ENCODE results near the gene DOK5. TPM values are rescaled to one million over a fixed set of nuclear protein-coding genes. Genes with fewer than 3 reads are reported as not detected.
A peak's percentile ranks its signal among the peaks of the same experiment; 100 is the strongest.

Gene DOK5
- total RNA-seq, result 3.3 to 3.7 TPM (median 3.7 TPM) in 3 replicates

DNA sequence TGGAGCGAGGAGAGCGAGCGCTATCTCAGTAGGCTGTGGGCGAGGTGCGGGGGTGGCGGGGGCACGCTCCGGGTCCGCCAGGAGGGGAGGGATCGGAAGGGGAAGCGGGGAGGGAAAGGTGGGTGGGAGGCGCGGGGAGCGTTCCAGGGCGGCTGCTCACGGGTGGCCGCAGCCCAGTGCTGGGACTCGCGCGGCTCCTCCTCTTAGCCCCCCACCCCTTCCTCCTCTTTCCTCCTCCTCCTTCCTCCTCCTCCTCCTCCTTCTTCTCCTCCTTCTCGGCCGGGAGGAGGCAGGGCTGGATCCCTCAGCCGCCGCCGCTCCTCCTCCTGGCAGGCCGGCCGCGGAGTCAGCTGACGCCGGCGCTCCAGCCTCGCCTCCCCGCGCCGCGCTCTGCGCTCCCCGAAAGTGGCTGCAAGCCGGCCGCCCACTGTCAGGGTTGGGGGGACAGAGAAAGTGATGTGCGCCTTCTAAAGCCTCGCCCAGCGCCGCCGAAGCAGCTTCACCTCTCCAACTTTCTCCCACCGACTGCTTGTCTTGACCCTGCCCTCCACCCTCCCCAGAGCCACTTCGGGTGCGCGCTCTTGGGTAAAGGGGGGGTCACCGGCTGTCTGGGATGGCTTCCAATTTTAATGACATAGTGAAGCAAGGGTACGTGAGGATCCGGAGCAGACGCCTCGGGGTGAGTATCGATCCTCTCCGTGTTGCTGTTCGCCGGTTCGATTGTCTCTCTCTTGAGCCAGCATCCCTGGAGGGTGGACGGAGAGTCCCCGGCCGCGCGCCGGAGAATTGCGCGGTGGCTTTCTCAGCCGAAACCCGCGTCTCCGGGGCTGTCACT, at the start of gene DOK5:
Gene DOK5, plus strand, starts transcription at position 260 of the 835 bp plus-strand sequence. Its CDS starts 354 bp downstream, at position 614.
- H3K27me3 Mint-ChIP-seq (ENCODE audit: low read depth), result peaks cover 50% of the 10 kb centered on the region
- DNase-seq (ENCODE audit: low spot score in 2 of 2, unreplicated experiment in 2 of 2), result peak; percentile 36 to 61

DNA sequence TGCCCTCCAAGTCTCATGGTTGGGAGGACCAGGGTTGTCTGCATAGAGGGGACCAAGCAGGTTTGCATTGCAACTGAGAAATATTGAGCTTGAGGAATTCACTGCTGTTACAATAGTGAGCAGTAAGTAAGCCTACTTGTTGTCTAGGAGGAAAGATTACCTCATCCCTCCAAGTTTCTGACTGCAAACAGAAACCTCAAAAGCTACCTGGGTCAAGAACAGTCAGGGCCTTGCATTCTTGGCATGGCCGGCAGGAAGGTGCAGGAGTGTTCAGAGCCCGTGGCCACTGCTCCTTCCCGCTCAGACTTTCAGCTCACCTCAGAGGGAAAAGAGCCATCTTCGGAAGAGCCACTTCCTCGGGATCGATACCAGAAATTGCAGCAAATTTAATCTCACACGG, 46.0 kb upstream of the DOK5 start:
- peaks cover 10% of the 10 kb centered on the region for H3K9me3 Mint-ChIP-seq
- DNase-seq (ENCODE audit: low spot score in 2 of 2, unreplicated experiment in 2 of 2), result no peak
- H3K36me3 Mint-ChIP-seq, result no peaks in the 10 kb centered on the region
- TF ChIP-seq, protein P1, sequence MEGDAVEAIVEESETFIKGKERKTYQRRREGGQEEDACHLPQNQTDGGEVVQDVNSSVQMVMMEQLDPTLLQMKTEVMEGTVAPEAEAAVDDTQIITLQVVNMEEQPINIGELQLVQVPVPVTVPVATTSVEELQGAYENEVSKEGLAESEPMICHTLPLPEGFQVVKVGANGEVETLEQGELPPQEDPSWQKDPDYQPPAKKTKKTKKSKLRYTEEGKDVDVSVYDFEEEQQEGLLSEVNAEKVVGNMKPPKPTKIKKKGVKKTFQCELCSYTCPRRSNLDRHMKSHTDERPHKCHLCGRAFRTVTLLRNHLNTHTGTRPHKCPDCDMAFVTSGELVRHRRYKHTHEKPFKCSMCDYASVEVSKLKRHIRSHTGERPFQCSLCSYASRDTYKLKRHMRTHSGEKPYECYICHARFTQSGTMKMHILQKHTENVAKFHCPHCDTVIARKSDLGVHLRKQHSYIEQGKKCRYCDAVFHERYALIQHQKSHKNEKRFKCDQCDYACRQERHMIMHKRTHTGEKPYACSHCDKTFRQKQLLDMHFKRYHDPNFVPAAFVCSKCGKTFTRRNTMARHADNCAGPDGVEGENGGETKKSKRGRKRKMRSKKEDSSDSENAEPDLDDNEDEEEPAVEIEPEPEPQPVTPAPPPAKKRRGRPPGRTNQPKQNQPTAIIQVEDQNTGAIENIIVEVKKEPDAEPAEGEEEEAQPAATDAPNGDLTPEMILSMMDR (IDR thresholded peaks at IDR 0.05; ENCODE audit: unreplicated experiment), result no peak
- no peaks in the 10 kb centered on the region for H3K27me3 Mint-ChIP-seq (ENCODE audit: low read depth)
- H3K4me3 Mint-ChIP-seq, result no peak overlapping the region
- no peak overlapping the region for H3K27ac Mint-ChIP-seq
- no peaks in the 10 kb centered on the region for H3K4me1 Mint-ChIP-seq

More for the DNA sequence above, at the start of gene DOK5:
- H3K27ac Mint-ChIP-seq, result peak within 1 kb of the TSS; percentile 77
- H3K4me3 Mint-ChIP-seq, result peak within 1 kb of the TSS; percentile 86
- H3K9me3 Mint-ChIP-seq, result no peaks in the 10 kb centered on the region
- no peaks in the 10 kb centered on the region for H3K36me3 Mint-ChIP-seq
- TF ChIP-seq, protein P1 (IDR thresholded peaks at IDR 0.05; ENCODE audit: unreplicated experiment), result no peak
- H3K4me1 Mint-ChIP-seq, result peaks cover 22% of the 10 kb centered on the region

DNA sequence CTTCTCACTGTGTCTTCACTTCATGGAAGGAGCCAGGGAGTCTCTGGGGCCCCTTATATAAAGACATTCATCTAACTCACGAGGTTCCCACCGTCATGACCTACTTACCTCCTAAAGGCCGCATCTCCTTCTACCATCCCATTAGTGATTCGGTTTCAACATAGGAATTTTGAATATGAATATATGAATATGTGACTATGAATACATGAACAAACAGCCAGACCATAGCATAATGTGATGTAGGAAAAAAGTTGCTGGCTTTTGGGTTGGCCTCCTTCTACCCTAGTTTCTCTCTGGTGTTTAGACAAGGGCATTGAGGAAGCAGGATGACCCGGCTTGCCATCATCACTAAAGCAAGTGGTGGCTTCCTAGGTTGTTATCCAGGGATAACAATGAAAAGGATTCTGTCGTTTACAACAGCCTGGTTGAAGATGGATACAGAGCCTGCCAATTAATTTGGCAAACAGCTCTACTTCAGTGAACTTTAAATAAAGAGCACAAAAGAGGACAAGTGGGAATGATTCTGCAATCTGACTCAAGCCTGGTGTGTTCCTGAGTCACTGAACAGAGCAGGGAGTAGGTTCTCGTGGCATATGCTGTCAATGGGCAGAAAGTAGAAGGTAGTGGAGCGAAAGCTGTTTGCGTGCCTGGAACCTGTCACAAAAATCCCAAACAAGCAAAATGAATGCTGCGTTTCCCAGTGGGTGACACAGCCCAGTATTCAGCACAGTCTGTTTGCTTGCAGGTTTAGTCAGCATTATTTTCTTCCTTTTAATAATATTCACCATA, 44.0 kb upstream of the DOK5 start:
- no peaks in the 10 kb centered on the region for H3K36me3 Mint-ChIP-seq
- H3K27ac Mint-ChIP-seq, result no peak overlapping the region
- H3K9me3 Mint-ChIP-seq, result no peaks in the 10 kb centered on the region
- no peaks in the 10 kb centered on the region for H3K4me1 Mint-ChIP-seq
- no peak overlapping the region for H3K4me3 Mint-ChIP-seq
- TF ChIP-seq, protein P1 (IDR thresholded peaks at IDR 0.05; ENCODE audit: unreplicated experiment), result no peak
- DNase-seq (ENCODE audit: low spot score in 2 of 2, unreplicated experiment in 2 of 2), result no peak
- no peaks in the 10 kb centered on the region for H3K27me3 Mint-ChIP-seq (ENCODE audit: low read depth)

DNA sequence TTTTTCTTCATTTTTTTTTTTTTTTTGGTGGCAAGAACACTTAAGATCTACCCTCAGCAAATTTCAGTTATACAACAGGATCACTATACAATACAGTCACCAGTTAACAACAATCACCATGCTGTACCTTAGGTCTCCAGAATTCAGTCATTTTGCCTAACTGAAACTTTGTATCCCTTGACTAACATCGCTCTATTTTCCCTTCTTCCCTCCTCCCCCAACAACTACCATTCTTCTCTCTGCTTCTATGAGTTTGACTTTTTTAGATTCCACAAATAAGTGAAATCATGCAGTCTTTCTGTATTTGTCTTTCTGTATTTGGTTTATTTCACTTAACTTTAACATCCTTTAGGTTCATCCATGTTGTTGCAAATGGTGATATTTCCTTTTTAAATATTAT, 42.4 kb upstream of the DOK5 start:
- Mint-ChIP-seq H3K4me3 (no peak overlapping the region), H3K36me3 (no peaks in the 10 kb centered on the region), H3K27ac (no peak overlapping the region), H3K4me1 (no peaks in the 10 kb centered on the region), H3K9me3 (no peaks in the 10 kb centered on the region), H3K27me3 (ENCODE audit: low read depth) (no peaks in the 10 kb centered on the region)
- no peak for DNase-seq (ENCODE audit: low spot score in 2 of 2, unreplicated experiment in 2 of 2)
- TF ChIP-seq, protein P1 (IDR thresholded peaks at IDR 0.05; ENCODE audit: unreplicated experiment), result no peak

DNA sequence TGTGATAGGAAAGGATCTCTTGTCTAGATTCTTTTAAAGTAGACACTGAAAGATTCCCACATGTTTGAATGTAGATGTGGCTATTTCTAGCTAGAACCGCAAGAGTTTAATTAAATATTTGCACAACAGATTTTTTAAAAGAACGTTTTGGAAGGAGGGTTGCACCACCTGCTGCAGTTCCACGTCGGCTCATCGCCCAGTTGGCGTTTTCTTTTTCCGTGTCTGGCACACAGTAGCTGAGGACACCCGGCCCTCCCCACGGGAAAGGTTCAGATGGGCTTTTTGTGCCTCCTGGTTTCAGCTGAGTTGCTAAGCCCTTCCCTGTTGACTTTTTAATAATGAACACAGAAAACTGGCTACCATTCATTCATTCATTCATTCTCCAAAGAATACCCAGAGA, 41.8 kb upstream of the DOK5 start:
- Mint-ChIP-seq H3K27me3 (ENCODE audit: low read depth) (no peaks in the 10 kb centered on the region), H3K27ac (no peak overlapping the region), H3K36me3 (no peaks in the 10 kb centered on the region), H3K4me1 (no peaks in the 10 kb centered on the region), H3K4me3 (no peak overlapping the region), H3K9me3 (no peaks in the 10 kb centered on the region)
- no peak for DNase-seq (ENCODE audit: low spot score in 2 of 2, unreplicated experiment in 2 of 2)
- TF ChIP-seq, protein P1 (IDR thresholded peaks at IDR 0.05; ENCODE audit: unreplicated experiment), result no peak
